GM19463 (cell line): ENCODE data around the gene GNA15.
"Not testable (repeated sequence)": the region's sequence is repeated elsewhere in the genome, so short reads cannot be mapped to it uniquely, and the experiment has no call there.

Experiments
- ATAC-seq: cut with Tn5 transposase; IDR thresholded peaks from one replicate; pipeline ENCODE4 v1.9.1; 2021; ENCODE audit warnings: mild to moderate bottlenecking, moderate library complexity; ENCODE audit not compliant: unreplicated experiment

The GNA15 gene

DNA sequence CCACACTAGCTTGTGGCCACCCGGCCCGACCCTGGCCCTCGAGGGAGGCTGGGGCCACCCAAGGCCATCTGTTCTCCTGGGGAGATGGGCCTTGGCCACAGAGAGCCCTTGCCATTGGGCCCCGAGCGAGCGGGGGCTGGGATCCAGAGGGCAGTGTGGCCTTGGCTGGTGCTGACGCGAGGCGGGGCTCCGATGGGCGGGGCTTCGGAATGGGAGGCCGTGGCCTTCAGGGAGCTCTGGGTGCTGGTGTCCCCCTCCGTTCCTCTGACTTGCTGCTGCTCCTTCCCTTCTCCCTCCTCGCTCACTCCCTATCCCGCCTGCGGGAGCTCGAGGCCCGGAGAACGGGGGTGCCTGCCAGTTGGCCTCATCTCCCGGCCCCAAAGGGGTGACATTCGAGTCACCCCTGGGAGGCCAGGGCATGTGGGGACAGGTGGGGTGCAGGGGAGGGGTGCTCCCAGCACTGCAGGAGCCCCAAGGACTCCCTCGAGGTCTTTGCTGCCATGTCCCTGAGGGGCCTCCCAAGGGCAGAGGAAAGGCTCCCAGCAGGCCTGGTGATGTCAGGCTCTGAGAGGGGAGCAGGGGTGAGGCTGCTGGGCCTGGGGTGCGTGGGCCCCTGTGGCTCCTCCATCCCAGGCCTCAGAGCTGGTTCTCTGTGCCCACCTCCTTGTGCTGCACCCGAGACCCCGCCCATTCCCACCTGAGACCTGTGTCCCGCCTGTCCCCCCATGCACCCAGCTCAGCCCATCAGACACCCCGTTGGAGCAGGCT lies 54.1 kb downstream of the GNA15 start:
- no peak for ATAC-seq

DNA sequence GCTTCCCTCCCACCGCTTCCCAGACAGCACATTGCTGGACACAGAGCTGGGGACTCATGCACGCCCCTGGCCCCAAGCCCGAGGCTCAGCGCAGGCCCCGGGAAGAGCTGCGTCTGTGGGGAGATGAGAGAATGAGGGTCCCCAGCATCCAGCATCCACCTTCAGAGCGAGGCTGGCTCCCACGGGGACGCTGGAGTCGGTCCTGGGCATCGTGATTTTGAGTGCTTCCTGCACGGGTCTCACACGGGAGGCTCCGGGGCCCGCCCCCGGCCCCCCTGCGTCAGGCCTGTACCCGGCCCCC lies 54.6 kb downstream of the GNA15 start:
- no peak for ATAC-seq

DNA sequence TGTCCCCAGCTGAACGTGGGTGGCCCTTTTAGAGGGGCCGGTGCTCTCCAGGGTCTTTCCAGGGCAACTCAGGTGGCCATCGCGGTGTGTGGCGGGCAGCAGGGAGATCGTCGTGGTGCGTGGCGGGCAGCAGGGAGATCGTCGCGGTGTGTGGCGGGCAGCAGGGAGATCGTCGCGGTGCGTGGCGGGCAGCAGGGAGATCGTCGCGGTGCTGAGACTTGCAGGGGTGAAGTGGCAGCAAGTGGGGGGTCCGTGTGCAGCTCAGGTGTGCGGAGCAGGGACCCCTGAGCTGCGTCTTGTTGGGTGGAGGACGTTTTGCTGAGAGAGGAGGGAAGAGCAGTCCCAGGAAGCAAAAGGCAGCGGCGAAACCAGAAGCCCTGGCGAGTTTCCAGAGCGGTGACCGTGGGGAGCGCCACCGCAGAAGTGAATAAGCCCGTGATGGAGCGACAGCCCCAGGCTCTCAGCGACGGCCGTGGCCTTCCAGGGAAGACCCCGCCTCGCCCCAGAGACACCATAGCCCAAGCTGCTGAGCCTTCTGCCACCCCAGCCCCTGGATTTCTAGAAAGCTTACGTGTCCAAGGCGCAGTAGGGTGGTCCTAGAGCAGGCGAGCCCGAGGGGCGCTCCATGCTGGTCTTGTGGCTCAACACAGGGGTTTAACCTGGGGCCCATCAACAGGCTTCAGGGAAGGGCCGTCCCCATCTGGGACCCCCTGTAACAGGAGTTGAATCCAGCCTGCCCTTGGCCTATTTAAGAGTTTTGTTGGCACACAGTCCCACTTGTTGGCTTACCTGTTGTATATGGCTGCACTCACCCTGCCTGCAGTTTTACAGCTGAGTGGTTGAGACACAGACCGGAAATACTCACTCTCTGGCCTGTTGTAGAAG lies 55.3 kb downstream of the GNA15 start:
- no peak for ATAC-seq

DNA sequence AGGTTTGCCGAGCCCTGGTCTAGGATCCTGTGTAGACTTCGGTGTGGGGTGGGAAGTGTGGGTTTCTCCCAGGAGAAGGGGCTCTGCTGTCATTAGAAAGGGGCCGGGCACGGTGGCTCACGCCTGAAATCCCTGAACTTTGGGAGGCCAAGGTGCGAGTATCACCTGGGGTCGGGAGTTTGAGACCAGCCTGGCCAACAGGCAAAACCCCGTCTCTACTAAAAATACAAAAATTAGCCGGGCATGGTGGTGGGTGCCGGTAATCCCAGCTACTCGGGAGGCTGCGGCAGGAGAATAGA lies 55.9 kb downstream of the GNA15 start:
- ATAC-seq: not testable (repeated sequence)

DNA sequence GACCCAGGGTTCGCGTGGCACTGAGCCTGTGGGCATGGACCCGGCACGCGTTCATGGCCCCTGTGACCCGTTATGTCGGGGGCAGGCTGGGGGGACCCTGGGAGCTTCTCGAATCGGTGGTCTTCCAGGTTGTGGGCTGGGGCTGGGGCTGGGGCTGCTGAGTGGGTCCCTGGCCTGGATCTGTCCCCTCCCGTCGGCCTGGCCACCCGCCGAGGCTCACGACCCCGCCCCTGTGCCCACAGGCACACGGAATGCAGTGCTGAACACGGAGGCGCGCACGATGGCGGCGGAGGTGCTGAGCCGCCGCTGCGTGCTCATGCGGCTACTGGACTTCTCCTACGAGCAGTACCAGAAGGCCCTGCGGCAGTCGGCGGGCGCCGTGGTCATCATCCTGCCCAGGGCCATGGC lies 56.4 kb downstream of the GNA15 start:
- ATAC-seq: no peak

DNA sequence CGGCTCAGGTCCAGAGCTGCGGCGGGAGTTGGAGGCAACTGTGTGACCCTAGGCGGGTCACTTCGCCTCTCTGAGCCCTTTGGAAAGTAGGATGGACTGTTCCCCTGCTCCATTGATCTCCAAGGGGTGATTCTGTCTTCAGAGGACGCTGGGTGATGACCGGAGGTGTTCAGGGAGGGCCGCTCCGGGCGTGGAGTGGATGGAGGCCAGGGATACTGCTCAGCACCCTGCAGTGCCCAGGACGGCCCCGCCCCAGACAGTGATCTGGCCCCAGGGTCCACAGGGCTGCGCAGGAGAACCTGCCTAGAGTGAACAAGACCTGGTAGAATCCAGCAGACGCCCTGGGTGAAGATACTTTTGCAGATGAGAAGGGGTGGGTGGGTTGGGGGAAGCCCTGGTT lies 56.9 kb downstream of the GNA15 start:
- ATAC-seq: no peak

DNA sequence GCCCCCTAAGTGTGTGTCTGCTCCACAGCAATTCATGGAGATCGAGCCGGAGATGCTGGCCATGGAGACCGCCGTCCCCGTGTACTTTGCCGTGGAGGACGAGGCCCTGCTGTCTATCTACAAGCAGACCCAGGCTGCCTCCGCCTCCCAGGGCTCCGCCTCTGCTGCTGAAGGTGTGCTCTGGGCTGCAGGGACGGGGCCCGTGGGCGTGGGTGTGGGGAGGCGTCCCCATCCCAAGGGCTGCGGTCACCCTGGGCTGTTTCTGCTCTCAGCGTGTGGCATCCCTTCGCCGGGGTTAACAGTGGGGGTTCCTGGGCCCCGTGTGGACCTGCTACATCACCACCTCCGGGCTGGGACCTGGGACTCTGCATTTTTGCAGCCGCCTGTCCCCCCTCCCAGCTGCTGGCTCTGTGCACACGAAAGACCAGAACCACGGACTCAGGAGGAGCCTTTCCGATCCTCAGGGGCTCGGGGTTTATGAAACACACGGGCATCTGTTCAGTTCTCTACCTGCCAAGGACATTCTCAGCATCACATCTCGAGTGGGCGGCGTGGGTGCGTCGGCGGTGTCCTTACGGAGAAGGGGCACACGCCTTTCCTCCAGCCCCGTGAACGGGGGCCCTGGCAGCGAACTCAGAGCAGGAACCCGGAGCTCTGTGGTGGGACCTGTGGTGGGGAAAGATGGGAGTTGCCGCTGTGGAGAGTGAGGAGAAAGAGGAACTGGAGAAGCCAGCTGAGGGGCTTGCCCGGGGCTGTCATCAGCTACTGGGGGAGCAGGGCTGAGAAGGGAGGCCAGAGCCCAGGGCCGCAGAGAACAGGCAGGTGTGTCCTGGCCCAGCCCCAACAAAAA lies 57.6 kb downstream of the GNA15 start:
- ATAC-seq: no peak

DNA sequence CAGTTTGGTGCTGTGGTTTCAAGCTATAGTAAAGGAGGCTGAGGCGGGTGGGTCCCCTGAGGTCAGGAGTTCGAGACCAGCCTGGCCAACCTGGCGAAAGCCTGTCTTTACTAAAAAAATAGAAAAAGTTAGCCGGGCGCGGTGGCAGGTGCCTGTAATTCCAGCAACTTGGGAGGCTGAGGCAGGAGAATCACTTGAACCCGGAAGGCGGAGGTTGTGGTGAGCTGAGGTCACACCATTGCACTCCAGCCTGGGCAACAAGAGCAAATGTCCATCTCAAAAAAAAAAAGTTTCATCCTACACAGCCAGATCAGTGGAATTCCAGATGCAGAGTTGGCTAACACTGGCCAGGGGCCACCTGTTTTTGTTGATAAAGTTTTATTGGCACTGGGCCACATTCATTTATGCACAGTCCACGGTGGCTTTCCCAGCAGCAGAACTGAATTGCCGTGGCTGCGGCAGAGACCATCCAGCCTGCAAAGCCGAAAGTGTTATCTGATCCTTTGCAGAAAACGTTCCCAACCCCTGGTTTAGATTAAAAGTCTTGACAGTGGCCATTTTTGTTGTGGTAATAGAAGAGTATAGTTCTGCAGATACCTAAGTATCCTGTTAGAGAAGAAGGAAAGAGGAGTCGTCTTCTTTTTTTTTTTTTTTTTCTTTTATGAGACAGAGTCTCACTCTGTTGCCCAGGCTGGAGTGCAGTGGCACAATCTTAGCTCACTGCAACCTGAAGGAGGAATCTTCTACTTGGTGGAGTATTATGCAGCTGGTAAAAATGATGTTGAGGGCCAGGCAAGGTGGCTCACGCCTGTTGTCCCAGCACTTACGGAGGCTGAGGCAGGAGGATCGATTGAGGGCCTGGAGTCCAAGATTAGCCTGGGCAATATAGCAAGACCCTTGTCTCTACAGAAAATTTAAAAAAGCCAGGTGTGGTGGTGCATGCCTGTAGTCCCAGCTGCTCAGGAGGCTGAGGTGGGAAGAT lies 58.6 kb downstream of the GNA15 start:
- no peak for ATAC-seq

DNA sequence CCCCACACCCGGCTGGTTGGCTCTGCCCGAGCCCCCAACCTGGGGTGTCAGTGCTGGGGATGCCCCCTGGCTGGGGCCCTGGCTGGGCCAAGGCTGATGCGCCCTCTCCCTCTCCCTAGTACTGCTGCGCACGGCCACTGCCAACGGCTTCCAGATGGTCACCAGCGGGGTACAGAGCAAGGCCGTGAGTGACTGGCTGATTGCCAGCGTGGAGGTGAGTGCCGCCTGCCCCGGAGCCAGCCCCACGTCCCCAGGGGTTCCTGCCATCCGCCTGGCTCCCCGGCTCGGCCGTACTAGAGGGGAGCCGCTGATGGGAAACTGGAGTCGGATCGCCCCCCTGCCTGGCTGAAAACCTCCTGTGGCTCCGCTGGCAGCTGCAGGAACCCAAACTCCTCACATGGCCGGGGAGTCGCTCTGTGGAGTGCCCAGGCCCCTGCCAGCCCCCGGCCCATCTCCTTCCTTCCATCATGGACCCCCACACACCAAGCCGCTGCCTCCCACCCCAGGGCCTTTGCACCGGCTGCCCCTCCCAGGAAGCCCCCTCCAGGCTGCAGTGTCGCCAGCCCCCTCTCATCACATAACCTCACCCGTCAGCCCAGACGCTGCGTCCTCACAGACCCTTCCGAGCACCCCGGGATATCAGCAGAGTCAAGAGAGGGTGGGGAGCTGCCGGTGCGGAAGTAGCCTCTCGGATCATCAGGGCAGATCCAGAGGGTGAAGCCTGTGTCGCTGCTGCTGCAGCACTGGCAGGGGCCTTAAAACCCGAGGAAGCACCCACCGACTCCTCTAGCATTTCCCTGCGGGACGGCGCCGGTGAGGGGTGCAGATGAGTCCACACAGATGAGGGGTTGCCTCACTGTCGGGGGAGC lies 60.5 kb downstream of the GNA15 start:
- no peak for ATAC-seq

DNA sequence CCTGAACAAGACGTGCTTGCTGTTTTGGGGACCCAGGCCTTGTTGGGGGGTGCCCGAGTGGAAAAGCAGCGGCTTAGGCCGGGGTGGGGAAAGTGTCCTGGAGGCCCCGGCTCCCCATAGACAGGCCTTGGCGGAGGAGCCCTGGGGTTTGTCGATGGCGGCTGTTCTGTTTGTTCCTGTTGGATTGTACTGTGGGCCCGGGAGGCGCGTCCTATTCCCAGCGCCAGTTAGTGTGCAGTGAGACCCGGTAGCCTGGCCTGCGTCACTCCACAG lies 61.0 kb downstream of the GNA15 start:
- ATAC-seq: no peak

DNA sequence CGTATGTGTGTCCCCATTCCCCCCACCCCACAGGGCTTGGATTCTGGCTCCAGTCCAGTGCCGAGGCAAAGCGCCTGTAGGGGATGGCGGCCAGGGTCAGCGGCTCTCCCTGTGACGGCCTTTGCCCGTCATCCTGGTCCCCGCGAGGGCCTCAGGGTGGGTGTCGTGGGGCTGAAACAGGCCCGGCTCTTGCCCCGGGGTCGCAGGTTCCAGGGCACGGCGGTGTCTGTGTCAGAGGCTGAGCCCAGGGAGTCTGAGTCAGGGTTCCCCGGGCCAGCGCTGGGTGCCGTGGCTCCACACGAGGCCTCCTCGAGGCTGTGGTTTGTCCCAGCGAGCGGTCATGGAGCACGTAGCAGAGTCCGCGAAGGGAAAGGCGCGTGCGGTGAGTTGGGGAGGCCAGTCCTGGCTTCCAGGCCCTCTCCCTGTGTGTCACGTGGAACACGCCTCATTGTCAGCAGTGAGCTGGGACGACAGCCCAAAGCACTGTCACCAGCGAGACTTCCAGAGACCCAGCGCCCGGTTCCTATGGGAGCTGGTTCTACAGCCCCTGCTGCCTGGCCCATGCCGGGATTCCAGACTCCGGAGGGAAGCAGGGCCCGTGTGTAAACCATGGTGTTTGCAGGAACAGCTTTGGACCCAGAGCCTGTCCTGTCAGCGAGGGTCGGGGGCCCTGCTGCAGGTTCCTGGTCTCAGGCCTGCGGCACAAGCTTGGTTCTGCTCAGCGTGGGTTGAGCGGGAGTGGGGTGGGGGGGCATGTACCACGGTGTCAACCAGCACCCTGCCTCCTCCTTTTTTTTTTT lies 63.3 kb downstream of the GNA15 start:
- no peak for ATAC-seq

DNA sequence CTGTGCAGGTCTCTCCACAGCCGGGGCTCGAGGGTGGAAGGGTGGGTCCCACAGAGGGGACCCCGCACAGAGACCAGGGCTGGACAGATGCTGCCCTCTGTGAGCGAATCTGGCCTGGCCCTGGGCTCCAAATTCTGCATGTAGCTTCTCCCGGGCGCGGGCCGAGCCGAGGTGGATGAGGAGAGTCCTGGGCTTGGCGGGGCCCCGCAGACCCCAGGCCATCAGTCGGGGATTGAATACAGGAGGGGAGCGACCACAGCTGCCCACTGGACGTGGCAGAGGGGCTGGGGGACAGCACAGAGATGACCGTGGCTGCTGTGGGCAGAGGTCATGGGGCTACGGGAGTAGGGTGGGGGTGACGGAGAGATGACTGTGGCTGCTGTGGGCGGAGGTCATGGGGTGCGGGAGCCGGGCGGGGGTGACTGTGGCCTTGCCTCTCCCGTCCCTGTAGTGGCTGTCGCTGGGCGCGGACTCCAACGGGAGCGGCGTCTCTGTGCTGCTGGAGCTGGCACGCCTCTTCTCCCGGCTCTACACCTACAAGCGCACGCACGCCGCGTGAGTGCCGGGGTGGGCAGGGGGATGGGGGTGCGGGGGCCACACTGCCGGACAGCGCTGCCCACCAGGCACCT lies 65.4 kb downstream of the GNA15 start:
- ATAC-seq: no peak

DNA sequence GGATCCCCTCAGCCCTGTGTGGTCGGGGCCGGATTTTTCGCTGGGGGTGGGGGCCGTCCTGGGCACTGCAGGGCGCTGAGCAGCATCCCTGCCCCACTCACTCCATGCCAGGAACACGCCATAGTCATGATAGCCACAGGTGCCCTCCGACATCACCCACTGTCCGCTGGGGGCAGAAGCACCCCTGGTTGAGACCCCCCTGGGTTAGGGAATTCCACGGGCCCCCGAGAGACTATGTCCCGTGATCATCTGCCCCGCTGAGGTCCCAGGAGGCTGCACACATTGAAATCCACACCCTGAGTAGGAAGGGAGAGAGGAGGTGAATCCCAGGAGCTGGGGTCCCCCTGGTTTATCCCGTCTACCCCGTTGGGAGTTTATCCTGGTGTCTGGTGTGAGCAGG lies 66.1 kb downstream of the GNA15 start:
- ATAC-seq: no peak

DNA sequence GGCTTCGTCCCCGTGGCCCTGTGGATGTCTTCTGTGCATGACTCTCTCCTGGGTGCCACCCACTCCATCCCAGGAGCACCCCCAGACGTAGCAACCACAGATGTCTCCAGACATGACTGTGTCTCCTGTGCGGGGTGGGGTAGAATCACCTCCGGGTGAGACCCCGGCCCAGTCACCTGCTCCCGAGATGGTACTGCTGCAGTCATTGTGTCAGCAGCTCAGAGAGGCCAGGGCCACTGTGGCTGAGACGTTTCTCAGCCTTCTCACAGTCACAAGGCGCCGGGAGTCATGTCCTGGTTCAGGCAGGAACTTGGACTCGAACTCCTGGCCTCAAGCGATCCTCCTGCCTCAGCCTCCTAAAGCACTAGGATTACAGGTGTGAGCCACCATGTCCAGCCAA lies 66.5 kb downstream of the GNA15 start:
- ATAC-seq: no peak

DNA sequence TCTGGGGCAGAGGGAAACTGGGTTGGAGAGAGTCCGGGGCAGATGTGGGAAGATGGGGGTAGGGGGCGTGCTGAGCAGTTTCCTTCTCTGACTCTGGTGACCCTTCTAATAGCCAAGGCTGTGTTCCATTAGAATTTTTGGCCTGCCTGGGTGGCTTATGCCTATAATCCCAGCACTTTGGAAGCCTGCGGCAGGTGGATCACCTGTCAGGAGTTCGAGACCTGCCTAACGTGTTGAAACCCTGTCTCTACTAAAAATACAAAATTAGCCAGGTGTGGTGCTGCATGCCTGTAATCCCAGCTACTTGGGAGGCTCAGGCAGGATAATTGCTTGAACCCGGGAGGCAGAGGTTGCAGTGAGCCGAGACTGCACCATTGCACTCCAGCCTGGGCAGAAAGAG lies 67.1 kb downstream of the GNA15 start:
- not testable (repeated sequence) for ATAC-seq

DNA sequence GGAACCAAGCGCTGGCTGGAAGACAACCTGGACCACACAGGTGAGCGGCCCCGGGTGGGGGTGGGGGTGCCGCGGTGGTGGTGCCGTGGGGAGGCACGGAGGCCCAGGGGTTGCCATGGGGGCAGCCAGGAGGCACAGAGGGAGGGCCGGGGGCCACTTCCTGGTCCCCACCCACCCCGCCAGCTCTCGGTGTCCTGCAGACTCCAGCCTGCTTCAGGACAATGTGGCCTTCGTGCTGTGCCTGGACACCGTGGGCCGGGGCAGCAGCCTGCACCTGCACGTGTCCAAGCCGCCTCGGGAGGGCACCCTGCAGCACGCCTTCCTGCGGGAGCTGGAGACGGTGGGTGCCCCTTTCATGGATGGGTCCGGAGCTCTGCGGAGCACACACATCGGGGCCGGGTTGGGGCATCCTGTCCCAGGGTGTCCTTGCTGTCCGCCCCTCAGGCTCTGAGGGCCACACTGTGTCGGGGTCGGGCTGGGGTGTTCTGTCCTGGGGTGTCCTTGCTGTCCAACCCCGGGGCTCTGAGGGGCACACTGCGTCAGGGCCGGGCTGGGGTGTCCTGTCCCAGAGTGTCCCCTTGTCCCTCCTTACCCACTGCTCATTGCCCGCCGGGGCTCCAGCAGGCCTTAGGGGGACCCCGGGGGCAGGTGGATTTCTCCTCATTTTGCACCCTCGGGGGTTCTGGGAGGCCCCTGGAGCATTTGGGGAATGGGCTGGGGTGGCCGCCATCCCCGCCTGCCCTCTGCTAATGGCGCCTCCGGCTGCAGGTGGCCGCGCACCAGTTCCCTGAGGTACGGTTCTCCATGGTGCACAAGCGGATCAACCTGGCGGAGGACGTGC lies 68.2 kb downstream of the GNA15 start:
- no peak for ATAC-seq

DNA sequence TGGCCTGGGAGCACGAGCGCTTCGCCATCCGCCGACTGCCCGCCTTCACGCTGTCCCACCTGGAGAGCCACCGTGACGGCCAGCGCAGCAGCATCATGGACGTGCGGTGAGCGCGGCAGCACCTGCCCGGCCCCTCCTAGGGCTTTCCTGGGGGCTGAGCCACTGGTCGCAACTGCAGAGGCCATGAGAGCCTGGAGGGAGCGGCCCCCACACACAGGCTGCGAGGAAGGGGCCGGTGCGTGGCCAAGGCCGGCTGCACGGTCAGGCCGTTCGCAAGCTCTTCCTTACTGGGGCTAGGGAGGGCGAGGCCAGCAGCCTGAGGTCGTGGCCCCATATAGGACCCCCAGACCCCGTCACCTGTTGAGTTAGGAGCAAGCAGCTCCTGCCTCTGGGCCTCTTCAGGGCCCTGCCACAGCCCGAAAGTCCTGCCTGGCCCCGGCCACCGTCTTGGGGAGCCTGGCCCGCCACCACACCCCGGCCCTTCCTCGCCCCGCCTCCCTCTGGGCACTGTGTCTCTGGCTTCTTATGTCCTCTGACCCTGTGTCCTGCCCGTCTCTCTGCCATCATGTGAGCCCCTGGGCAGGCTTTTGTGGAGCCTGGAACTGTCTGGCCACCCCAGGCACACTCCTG lies 68.9 kb downstream of the GNA15 start:
- ATAC-seq: no peak
